ENCODE results near the gene PEX14.
A peak's percentile ranks its signal among the peaks of the same experiment; 100 is the strongest.
"Not testable (repeated sequence)": the region's sequence is repeated elsewhere in the genome, so short reads cannot be mapped to it uniquely, and the experiment has no call there.

The PEX14 gene

DNA sequence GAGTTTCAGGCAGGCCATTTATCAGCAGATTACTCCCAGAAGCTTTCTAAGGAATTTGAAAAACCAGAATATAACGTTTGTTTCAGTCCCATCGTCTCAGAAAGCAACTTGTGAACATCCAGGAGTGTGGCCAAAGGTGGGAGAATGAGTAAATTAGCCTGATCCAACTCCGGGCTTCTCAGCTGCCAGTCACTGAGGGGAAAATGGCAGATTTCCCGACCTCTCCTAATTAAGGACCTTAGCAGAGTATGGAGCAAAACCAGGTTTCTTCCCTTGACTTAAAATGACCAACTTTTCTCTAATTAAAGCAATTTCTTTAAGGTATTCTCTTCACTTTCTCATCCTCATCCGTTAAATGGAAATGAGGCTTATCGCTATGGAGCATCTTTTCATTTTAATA is 23.9 kb upstream of the PEX14 start:
- no peak for DNase-seq (ENCODE audit: low read depth)

DNA sequence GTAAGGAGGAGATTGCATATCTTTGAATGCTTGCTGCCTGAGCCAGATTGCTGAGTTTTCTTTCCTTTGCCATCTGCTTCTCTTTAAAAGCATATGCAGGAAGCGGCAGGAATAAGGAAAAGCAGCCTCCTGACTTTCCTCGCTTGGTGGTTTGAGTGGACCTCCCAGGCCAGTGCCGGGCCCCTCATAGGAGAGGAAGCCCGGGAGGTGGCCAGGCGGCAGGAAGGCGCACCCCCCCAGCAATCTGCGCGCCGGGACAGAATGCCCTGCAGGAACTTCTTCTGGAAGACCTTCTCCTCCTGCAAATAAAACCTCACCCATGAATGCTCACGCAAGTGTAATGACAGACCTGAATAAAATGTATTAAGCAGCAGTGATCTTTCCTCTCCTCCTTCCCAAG is 23.5 kb upstream of the PEX14 start:
- no peak for DNase-seq (ENCODE audit: low read depth)

DNA sequence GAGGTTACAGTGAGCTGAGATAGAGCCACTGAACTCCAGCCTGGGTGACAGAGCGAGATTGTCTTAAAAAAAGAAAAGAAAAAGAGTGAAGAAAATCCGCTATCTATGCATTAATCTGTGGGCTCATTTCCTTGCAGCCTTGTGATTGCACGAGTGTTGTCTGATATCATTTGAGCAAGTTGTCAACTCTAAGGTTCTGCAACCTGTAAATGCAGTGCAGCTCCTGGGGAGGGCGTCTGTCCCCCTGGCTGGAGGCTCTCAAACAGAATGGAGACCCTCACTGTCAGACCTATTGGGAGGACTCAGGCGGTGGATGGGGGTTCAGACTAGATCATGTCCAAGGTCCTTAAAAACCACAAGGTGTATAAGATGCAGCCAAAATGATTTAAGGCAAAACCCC is 18.7 kb upstream of the PEX14 start:
- no peak for DNase-seq (ENCODE audit: low read depth)

DNA sequence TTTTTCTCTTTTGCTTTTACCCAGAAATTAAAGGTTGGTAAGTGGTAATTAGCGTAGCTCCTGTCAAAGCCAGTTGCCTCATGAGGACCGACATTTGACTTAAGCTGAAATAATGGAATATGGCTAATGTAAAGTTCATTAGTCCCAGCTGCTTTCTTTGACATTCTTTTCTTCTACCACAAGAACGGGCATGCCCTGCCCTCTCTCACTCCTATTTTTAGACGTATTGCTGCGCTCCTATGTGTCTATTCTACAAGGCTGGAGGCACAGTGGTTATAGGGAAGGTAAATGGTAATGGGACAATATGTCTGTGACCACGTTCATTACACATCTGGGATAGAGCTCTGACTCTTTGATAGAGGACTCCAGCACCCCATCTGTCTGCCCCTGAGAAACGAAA is 18.1 kb upstream of the PEX14 start:
- no peak for DNase-seq (ENCODE audit: low read depth)

DNA sequence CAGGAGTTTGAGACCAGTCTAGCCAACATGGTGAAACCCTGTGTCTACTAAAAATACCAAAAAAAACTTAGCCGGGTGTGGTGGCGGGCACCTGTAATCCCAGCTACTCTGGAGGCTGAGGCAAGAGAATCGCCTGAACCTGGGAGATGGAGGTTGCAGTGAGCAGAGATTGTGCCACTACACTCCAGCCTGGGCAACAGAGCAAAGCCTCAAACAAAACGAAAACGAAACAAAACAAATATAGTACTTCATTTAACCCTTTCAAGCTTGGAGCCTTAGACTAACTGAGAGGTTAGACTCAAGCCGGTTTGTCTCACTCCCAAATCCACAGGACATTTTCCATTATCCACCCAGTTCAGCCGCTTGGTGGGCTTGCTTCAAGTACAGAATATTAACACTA is 17.3 kb upstream of the PEX14 start:
- not testable (repeated sequence) for DNase-seq (ENCODE audit: low read depth)

DNA sequence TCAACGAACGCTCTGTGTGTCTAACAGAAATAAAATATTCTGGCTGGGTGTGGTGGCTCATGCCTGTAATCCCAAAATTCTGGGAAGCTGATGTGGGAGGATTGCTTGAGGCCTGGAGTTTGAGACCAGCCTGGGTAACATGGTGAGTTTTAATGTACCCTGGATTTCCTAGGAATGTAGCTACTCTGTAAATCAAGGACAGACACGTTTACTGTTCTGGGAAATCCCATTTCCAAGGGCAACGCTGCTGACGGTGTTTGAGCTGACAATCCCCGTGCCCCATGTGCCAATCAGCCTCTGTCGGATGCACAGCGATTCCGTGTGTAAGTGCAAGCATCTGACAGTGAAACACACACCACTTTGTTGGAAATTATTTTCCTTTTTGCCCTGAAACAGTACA is 16.9 kb upstream of the PEX14 start:
- DNase-seq (ENCODE audit: low read depth): no peak

DNA sequence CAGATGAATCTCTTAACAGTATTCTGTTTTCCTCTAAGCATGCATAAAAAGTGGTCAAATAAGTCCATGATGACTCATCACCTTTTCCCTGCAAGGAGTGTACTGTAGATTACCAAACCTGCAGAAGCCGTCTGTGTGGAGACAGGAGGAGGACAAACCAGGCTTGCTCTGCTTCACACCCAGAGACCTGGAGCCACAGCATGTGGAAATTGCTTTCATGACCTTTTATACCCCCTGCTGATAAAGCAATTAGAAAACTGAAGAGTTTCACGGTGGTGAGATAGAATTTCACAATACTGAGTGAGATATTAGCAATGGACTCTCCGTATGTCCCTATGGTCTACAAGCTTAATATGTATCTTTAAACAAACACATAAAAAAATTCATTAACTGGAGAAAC is 15.6 kb upstream of the PEX14 start:
- no peak for DNase-seq (ENCODE audit: low read depth)

DNA sequence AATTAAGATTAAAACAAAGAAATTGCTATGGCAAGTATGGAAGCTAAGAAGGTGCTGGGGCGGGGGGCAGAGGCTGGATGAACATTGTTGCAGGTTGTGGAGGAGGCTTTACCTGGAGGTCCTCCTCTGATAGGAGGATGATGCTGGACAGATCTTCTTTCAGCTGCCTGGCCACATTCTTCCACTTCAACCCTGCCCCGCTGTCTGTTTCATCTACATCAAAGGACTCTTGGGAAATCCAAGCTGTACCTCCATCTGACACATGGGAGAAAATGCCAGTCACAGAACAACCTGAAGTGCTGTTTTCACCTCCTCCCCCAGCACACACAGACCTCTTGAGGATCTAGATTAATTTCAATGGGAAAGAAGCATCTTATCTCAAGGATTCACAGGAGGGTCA is 7.7 kb upstream of the PEX14 start:
- no peak for DNase-seq (ENCODE audit: low read depth)

DNA sequence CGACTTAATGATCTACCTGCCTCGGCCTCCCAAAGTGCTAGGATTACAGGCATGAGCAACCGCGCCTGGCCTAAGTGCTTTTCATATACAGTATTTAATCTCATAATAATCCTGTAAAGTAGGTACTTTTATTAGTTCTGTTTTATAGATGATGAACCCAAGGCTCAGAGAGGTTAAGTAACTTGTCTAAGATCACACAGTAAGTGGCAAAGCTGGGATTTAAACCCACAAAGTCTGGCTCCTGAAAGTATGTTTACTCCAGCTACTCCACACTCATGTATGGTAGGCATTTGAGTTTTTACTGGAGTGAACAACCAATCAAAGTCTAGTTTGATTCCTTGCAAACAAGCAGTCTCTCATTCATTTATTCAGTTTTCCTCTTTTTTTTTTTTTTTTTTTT is 4.7 kb upstream of the PEX14 start:
- no peak for DNase-seq (ENCODE audit: low read depth)

DNA sequence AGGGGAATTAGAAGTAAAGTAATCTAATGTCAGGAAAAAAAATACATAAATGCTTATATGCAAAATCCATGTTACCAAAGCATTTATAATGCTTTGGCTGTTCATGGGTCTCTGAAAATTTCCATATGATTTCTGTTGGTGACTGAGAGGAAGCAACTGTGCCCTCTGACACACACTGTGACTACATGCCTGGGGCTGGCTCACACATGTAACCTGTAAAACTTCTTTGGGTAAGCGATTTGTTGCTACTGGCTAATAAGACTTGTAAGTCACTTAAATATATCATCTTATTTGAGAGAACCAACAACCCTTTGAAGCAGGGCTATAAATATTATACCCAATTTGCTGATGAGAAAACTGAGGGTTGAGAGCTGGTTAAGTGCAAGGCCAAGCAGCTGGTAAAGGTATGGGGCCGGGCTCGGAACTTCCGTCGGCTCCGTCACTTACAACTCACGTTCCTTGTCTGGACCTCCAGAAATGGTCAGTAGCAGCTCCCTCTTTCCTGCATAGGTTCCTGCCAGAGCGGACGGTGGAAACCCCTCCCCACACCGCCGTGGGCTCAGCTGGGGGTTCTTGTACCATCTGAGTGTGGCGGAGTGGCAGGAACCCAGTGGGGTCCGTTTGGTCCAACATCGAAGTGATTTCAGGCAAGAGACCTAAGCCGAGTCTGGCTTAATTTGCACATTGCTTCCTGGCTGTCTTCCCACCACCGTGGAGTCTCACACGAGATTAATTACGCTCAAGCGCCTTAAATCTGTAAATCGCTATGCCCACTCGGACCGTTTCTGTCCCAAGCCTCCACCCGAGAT is 3.1 kb upstream of the PEX14 start:
- DNase-seq (ENCODE audit: low read depth): no peak

DNA sequence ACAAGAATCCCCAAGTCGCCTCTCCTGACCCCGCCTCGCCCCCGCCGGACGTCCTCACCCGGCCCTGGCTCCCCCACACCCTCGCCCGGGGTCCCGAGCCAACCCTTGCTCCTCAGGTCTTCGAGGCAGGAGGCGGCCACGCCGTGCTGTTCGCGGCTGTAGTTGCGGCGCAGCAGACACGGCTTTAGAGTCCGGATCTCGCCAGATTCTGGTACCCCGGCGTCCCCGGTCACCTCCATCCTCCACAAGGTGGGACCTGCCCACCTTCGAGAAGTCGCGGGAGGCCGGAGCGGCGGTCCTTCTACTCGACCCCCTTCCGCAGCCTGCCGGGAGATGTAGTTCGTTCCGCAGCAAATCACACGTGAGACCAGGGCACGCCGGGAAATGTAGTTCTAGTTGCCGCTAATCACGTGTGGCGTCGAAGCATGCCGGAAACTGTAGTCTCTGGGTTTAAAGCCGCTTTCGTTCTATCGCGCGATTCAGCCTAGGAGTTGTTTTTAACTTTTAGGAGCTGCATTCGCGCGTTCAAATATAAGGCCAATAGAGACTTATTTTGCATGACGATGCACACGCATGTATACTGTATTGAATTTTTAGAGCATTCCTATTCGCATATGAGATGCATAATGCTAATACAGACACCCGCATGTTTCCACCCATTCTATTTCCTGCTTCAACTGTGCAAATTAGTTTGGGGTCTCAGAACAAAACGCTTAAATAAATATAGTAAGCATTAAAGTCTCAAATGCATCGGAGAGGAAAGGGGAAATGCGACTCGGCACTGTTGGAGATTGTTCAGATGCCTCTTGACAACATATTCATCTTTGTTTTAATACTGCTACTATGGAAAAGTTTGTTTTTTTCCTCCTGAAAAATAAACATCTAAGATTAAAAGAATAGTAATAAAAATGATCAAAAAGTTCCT is 2.3 kb upstream of the PEX14 start, which contains the start of gene DFFA:
TSS of gene DFFA (minus strand) at position 310 of the 925 bp plus-strand sequence. CDS start at position 239, 71 bp downstream.
- DNase-seq (ENCODE audit: low read depth): peak; percentile 89

DNA sequence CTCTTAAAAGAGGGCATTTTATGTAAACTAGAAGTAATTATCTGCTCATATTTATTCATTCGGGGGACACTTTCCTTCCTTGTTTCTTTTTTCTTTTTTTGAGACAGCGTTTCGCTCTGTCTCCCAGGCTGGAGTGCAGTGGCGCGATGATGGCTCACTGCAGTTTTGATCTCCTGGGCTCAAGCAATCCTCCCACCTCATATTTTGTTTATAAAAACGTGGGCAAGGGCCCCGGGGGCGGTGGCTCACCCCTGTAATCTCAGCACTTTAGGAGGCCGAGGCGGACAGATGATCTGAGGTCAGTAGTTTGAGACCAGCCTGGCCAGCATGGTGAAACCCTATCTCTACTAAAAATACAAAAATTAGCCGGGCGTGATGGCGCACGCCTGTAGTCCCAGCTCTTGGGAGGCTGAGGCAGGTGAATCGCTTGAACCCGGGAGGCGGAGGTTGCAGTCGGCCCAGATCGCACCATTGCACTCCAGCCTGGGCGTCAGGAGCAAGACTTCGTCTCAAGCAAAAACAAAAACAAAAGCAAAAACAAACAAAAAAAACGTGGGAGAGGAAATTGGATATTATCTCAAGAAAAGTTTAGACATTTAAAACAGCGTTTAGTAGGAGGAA is 1.5 kb upstream of the PEX14 start:
- no peak for DNase-seq (ENCODE audit: low read depth)

DNA sequence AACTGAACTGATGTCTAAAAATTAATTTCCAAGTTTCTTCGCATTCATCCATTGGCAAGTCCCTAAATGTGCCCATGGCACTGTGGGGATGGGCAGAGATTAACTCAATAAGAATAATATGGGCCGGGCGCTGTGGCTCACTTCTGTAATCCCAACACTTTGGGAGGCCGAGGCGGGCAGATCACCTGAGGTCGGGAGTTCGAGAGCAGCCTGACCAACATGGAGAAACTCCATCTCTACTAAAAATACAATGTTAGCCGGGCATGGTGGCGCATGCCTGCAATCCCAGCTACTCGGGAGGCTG is 489 bp upstream of the PEX14 start:
- not testable (repeated sequence) for DNase-seq (ENCODE audit: low read depth)

DNA sequence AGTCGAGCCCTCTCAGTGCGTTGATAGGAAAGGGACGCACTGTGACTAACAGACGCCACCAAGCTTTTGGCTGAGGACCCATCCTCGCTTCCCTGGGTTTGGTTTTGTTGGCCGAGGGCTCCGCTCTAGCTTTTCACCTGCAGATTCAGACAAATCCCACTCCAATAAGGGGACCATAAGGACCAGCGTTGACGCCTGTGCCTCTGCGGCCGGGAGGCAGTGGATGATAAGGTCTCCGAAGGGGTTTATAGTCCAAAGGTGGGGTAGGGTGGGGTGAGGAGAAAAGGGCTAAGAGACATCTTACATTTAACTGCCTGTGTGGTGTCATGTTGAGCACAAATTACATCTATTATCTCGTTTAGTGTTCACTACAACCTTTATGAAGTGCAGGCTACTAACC is 760 bp downstream of the PEX14 start:
- no peak for DNase-seq (ENCODE audit: low read depth)

DNA sequence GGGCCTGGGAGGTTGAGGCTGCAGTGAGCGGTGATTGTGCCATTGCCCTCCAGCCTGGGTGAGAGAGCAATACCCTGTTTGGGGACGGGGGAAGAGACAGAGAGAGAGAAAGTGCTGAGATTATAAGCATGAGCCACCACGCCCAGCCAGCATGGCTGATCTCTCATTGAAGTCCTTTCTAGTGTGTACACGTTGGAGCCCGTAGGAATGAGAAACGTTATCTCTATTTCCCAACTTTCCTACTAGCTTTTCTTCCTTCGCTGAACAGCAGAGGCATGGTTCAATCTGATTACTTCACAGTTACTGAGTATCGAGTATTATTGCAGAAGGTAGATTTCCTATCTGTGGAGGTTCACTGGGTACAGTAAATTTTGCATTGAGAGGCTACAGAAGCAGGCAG is 4.5 kb downstream of the PEX14 start:
- no peak for DNase-seq (ENCODE audit: low read depth)

DNA sequence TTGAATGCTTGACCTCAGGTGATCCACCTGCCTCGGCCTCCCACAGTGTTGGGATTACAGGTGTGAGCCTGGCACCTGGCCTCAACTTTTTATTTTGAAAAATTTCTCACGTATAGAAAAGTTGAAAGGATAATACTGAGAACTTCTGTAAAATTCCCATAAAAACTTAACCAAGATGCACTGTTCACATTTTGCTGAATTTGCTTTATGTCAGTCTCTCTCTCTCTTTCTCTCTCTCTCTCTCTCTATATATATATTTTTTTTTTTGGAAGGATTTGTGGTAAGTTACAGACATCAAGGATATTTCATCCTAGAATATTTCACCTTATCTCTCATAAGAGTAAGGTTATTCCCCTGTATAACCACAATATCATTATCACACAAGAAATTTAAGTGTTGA is 5.9 kb downstream of the PEX14 start:
- no peak for DNase-seq (ENCODE audit: low read depth)

DNA sequence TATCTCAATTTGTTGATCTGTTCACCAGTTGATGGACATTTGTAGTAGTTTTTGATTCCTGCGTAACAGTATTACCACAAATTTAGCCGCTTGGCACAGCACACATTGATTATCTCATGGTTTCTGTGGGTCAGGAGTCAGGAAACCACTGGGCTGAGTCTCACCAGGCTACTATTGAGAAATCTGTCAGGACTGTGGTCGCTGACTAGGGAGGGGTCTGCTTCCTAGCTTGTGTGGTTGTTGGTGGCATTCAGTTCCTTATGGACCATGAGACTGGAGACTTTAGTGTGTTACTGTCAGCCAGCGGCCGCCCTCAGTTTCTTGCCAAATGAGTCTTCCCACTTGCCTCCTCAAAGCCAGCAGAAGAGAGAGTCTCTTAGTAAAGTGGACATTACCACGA is 9.8 kb downstream of the PEX14 start:
- DNase-seq (ENCODE audit: low read depth): no peak

DNA sequence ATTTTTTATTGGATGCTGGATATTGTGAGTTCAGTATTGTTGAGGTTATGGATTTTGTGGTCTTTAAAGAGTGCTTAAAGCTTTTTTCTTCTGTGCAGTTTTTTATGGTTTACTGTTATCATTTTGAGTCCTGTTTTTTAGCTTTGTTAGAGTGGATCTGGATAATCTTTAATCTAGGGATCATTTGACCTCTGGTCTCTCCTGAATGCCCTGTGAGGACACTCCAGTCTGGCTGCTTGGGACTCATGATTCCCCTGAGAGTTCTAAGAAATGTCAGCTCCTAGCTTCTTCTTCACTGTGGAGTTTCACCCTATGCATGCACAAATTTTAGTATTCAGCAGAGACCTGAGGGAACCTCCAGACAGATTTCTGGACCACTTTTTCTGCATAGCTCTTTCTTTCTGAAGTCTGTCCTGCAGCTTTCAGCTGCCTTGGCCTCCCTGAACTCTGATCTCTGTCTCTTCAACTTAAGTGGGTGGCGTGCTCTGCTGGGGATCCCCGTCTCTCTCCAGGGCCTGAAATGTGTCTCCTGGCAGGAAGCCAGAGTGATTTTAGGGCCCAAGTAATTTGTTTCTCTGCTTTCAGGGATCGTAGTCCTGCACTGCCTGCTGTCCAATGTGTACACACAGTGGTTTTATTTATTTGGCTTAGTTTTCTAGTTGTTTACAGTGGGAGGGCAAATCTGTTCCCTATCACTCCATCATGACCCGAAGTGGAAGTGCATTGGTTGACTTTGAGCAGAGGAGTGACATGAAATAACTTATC is 14.7 kb downstream of the PEX14 start:
- no peak for DNase-seq (ENCODE audit: low read depth)

DNA sequence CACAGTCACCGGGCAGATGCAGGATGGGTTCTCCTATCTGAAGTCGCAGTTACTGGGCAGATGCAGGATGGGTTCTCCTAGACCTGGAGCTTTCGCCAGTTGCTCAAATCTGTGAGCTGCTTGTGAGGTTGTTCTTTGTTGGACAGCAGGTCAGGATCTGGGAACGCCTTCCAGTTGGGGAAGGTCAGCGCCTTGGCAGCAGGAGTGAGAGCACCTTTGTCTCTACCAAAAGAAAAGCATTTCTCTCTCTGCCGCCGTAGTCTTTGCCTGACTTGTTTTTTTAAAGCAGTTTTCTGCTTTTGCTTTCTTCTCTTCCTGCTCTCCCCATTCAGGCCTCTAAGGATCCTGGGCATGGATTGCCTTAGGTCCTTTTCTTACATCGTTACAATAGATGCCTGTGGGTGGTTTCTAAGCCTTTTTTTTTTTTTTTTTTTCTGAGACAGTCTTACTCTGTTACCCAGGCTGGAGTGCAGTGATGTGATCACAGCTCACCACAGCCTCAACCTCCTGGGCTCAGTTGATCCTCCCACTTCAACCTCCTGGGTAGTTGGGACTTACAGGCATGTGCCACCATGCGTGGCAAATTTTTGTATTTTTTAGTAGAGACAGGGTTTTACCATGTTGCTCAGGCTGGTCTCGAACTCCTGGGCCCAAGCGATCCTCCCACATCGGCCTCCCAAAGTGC is 15.7 kb downstream of the PEX14 start:
- DNase-seq (ENCODE audit: low read depth): no peak

DNA sequence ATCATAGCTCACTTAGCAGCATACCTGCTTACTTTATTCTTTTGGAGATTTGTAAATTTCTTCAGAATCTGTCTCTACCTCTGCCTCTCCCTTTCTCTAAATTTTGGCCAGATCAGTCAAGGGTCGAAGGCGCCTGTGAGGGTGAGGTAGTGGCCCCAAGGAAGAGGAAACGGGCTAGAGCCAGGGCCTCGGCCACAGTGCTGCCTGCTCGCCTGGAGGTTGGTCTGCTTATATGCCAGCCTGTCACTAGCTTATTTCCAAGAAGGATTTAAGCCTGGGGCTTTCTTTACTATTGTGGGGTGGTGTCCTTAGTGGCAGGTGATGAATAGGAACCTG is 19.6 kb downstream of the PEX14 start:
- no peak for DNase-seq (ENCODE audit: low read depth)

DNA sequence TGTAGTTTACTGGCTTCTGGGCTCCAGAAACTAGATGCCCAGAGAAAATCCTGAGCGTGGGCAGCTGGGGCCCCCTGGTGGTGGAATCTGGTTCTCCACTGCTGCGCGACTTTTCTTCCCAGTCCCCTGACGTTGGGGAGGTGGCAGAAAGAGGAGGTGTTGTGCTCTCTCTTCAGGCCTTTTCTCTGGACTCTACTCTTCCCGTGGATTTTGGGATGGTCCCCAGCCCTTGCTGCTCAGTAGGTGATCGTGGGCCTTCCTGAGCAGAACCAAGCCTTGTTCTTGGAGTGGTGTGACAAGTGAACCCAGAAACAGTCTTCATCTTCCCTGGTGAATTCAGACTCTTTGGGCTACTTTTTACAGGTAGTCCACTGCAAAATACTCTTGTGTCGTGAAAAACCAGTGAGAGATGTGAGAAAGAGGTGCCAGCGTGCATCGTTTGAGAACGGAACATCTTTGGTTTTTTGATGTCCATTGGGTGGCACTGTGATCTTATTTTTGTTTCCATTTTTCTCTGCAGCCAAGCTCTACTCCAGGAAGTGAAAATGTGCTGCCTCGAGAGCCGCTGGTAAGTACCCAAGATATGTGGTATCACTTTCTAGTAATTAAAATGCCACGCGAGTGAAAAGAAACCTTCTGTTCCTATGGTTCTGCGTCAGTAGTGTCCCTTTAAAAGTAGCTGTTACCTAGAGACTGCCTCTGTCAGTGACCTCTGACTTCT is 20.2 kb downstream of the PEX14 start:
- DNase-seq (ENCODE audit: low read depth): peak; percentile 66

All from activated T-cell treated with anti-CD3 and anti-CD28 coated beads for 24 hours (primary cell).